WTC11 (cell line): ENCODE data around the gene KXD1. TPM values are rescaled to one million over a fixed set of nuclear protein-coding genes. Genes with fewer than 3 reads are reported as not detected.

Source experiments
- ELF4 ChIP-seq: sonication (generic); formaldehyde crosslinking; IDR thresholded peaks from 2 replicates; pipeline ENCODE4 v1.8.1; 2022; ENCODE audit warnings: low read depth, mild to moderate bottlenecking, moderate library complexity, missing genetic modification reagents
- GABPB1 ChIP-seq: sonication (generic); formaldehyde crosslinking; IDR thresholded peaks from 2 replicates; pipeline ENCODE4 v1.8.1; 2023; ENCODE audit warnings: mild to moderate bottlenecking, missing genetic modification reagents
- IRF2 ChIP-seq: sonication (generic); formaldehyde crosslinking; IDR thresholded peaks from 2 replicates; pipeline ENCODE4 v1.8.0; 2022; ENCODE audit warnings: low read depth, missing genetic modification reagents, borderline replicate concordance
- NFATC4 ChIP-seq: fragments of 250-450 bp; sonication (Bioruptor Pico); IDR thresholded peaks from 2 replicates; pipeline ENCODE4 v1.9.0; 2021; ENCODE audit warnings: mild to moderate bottlenecking
- NFE2L1 ChIP-seq: sonication (generic); formaldehyde crosslinking; IDR thresholded peaks from 2 replicates; pipeline ENCODE4 v1.8.1; 2023; ENCODE audit warnings: missing genetic modification reagents
- NR1H2 ChIP-seq: sonication (generic); formaldehyde crosslinking; IDR thresholded peaks from 2 replicates; pipeline ENCODE4 v1.9.0; 2021; ENCODE audit warnings: mild to moderate bottlenecking, moderate library complexity, missing genetic modification reagents
- RELA ChIP-seq: sonication (generic); formaldehyde crosslinking; IDR thresholded peaks from 2 replicates; pipeline ENCODE4 v1.8.1; 2022; ENCODE audit warnings: missing genetic modification reagents, mild to moderate bottlenecking, borderline replicate concordance
- SOX15 ChIP-seq: fragments of 250-450 bp; sonication (Bioruptor Pico); IDR thresholded peaks from 2 replicates; pipeline ENCODE4 v1.9.0; 2021; ENCODE audit warnings: mild to moderate bottlenecking
- SP1 ChIP-seq: sonication (generic); formaldehyde crosslinking; conservative IDR thresholded peaks from 2 replicates; pipeline ENCODE4 v1.8.1; 2022; ENCODE audit warnings: missing genetic modification reagents
- ZNF138 ChIP-seq: sonication (generic); formaldehyde crosslinking; conservative IDR thresholded peaks from 2 replicates; pipeline ENCODE4 v1.8.1; 2022; ENCODE audit warnings: mild to moderate bottlenecking, moderate library complexity, missing genetic modification reagents
- ZNF671 ChIP-seq: fragments of 250-450 bp; sonication (Bioruptor Pico); IDR thresholded peaks from 2 replicates; pipeline ENCODE4 v1.8.0; 2021; ENCODE audit warnings: mild to moderate bottlenecking
- total RNA-seq: library from RNA; stranded (reverse); gene quantifications from 3 replicates; pipeline ENCODE4 v1.2.3, GENCODE V29; 2021
- TF ChIP-seq, protein P1 (sequence below): sonication (generic); formaldehyde crosslinking; IDR thresholded peaks from 2 replicates; pipeline ENCODE4 v1.8.0; 2022; ENCODE audit warnings: missing genetic modification reagents
- TF ChIP-seq, protein P2 (sequence below): sonication (generic); formaldehyde crosslinking; IDR thresholded peaks from 2 replicates; pipeline ENCODE4 v1.8.1; 2023; ENCODE audit warnings: mild to moderate bottlenecking, missing genetic modification reagents
- TF ChIP-seq, protein P3 (sequence below): sonication (generic); formaldehyde crosslinking; IDR thresholded peaks from 2 replicates; pipeline ENCODE4 v1.8.0; 2022; ENCODE audit warnings: mild to moderate bottlenecking, missing genetic modification reagents
- TF ChIP-seq, protein P4 (sequence below): sonication (generic); formaldehyde crosslinking; IDR thresholded peaks from 2 replicates; pipeline ENCODE4 v1.8.1; 2022; ENCODE audit warnings: missing genetic modification reagents, borderline replicate concordance
- TF ChIP-seq, protein P5 (sequence below): sonication (generic); formaldehyde crosslinking; IDR thresholded peaks from 2 replicates; pipeline ENCODE4 v1.8.1; 2023; ENCODE audit warnings: mild to moderate bottlenecking, missing genetic modification reagents, moderate library complexity

KXD1 gene
- total RNA-seq, 1 experiment from 2014 or later, result 136 TPM

- TF ChIP-seq NR1H2 (CRISPR knock-in tag), result no peak
- TF ChIP-seq, protein P1, sequence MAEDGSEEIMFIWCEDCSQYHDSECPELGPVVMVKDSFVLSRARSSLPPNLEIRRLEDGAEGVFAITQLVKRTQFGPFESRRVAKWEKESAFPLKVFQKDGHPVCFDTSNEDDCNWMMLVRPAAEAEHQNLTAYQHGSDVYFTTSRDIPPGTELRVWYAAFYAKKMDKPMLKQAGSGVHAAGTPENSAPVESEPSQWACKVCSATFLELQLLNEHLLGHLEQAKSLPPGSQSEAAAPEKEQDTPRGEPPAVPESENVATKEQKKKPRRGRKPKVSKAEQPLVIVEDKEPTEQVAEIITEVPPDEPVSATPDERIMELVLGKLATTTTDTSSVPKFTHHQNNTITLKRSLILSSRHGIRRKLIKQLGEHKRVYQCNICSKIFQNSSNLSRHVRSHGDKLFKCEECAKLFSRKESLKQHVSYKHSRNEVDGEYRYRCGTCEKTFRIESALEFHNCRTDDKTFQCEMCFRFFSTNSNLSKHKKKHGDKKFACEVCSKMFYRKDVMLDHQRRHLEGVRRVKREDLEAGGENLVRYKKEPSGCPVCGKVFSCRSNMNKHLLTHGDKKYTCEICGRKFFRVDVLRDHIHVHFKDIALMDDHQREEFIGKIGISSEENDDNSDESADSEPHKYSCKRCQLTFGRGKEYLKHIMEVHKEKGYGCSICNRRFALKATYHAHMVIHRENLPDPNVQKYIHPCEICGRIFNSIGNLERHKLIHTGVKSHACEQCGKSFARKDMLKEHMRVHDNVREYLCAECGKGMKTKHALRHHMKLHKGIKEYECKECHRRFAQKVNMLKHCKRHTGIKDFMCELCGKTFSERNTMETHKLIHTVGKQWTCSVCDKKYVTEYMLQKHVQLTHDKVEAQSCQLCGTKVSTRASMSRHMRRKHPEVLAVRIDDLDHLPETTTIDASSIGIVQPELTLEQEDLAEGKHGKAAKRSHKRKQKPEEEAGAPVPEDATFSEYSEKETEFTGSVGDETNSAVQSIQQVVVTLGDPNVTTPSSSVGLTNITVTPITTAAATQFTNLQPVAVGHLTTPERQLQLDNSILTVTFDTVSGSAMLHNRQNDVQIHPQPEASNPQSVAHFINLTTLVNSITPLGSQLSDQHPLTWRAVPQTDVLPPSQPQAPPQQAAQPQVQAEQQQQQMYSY (CRISPR knock-in tag), result no peak
- TF ChIP-seq SP1 (CRISPR knock-in tag), result peak; percentile 61; the same call in 1 of the 2 replicates
- no peak for TF ChIP-seq SOX15 (CRISPR knock-in tag)
- TF ChIP-seq NFATC4, result peak; percentile 73; the same call in 1 of the 2 replicates
- TF ChIP-seq ELF4 (CRISPR knock-in tag), result no peak
- 0 out of 2 replicates have a peak, but pooled peaks have one; percentile 58 for TF ChIP-seq ZNF138 (CRISPR knock-in tag)
- TF ChIP-seq, protein P2, sequence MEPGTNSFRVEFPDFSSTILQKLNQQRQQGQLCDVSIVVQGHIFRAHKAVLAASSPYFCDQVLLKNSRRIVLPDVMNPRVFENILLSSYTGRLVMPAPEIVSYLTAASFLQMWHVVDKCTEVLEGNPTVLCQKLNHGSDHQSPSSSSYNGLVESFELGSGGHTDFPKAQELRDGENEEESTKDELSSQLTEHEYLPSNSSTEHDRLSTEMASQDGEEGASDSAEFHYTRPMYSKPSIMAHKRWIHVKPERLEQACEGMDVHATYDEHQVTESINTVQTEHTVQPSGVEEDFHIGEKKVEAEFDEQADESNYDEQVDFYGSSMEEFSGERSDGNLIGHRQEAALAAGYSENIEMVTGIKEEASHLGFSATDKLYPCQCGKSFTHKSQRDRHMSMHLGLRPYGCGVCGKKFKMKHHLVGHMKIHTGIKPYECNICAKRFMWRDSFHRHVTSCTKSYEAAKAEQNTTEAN (CRISPR knock-in tag), result peak; percentile 73; the same call in 1 of the 2 replicates
- TF ChIP-seq, protein P3, sequence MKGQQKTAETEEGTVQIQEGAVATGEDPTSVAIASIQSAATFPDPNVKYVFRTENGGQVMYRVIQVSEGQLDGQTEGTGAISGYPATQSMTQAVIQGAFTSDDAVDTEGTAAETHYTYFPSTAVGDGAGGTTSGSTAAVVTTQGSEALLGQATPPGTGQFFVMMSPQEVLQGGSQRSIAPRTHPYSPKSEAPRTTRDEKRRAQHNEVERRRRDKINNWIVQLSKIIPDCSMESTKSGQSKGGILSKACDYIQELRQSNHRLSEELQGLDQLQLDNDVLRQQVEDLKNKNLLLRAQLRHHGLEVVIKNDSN, result peak; percentile 64
- TF ChIP-seq, protein P4, sequence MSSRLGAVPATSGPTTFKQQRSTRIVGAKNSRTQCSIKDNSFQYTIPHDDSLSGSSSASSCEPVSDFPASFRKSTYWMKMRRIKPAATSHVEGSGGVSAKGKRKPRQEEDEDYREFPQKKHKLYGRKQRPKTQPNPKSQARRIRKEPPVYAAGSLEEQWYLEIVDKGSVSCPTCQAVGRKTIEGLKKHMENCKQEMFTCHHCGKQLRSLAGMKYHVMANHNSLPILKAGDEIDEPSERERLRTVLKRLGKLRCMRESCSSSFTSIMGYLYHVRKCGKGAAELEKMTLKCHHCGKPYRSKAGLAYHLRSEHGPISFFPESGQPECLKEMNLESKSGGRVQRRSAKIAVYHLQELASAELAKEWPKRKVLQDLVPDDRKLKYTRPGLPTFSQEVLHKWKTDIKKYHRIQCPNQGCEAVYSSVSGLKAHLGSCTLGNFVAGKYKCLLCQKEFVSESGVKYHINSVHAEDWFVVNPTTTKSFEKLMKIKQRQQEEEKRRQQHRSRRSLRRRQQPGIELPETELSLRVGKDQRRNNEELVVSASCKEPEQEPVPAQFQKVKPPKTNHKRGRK, result no peak
- TF ChIP-seq RELA (CRISPR knock-in tag), result peak; percentile 81; the same call in 1 of the 2 replicates
- 0 out of 2 replicates have a peak, but pooled peaks have one; percentile 73 for TF ChIP-seq NFE2L1
- TF ChIP-seq GABPB1, result peak; percentile 74; the same call in 1 of the 2 replicates
- TF ChIP-seq IRF2 (CRISPR knock-in tag), result 0 out of 2 replicates have a peak, but pooled peaks have one; percentile 75
- TF ChIP-seq, protein P5, sequence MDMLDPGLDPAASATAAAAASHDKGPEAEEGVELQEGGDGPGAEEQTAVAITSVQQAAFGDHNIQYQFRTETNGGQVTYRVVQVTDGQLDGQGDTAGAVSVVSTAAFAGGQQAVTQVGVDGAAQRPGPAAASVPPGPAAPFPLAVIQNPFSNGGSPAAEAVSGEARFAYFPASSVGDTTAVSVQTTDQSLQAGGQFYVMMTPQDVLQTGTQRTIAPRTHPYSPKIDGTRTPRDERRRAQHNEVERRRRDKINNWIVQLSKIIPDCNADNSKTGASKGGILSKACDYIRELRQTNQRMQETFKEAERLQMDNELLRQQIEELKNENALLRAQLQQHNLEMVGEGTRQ (CRISPR knock-in tag), result peak; percentile 51
- TF ChIP-seq ZNF671, result peak; percentile 9; the same call in 1 of the 2 replicates
These were observed 32.0 kb downstream of the KXD1 start (continued) for GRCh38 chr19:18589380-18590272.
